ENCODE measurements around the gene DAP3.
"Not testable (repeated sequence)": the region's sequence is repeated elsewhere in the genome, so short reads cannot be mapped to it uniquely, and the experiment has no call there.

Gene DAP3

GRCh38 chr1:155651861-155652661 is 36.8 kb upstream of the DAP3 start:
- peaks cover under 1% of the 10 kb centered on the region; the same call in 1 of the 2 replicates for H3K36me3 ChIP-seq (ENCODE audit: insufficient read depth, low read length)
- no peaks in the 10 kb centered on the region for H3F3A ChIP-seq (ENCODE audit: insufficient read depth, low read length)
- no peaks in the 10 kb centered on the region; the same call in 1 of the 2 replicates for H3K27me3 ChIP-seq (ENCODE audit: insufficient read depth, low read length)
- H4K20me1 ChIP-seq (ENCODE audit: insufficient read depth, low read length), result no peaks in the 10 kb centered on the region
- TF ChIP-seq CTCF (IDR thresholded peaks at IDR 0.05; ENCODE audit: low read length) (no peak), EZH2 (IDR thresholded peaks at IDR 0.05; ENCODE audit: borderline replicate concordance, low read length) (no peak)
- no peaks in the 10 kb centered on the region for H3K79me2 ChIP-seq (ENCODE audit: insufficient read depth, low read length)
- no peak overlapping the region for H2AFZ ChIP-seq (ENCODE audit: low read length)
- no peak overlapping the region for H3K4me3 ChIP-seq (ENCODE audit: low read depth, low read length, poor library complexity, severe bottlenecking)
- H3K27ac ChIP-seq (ENCODE audit: low read depth, low read length, poor library complexity, severe bottlenecking), result no peak overlapping the region
- peaks cover 8% of the 10 kb centered on the region; the same call in 1 of the 2 replicates for H3K9me3 ChIP-seq (ENCODE audit: low read length)
- H3K4me1 ChIP-seq (ENCODE audit: insufficient read depth, low read length, severe bottlenecking), result no peaks in the 10 kb centered on the region
- no peaks in the 10 kb centered on the region for H3K9me2 ChIP-seq (ENCODE audit: low read depth, low read length)
- no peak overlapping the region for H3K4me2 ChIP-seq (ENCODE audit: low read length)
- no peak overlapping the region for H3K9ac ChIP-seq (ENCODE audit: low read length)

DNA sequence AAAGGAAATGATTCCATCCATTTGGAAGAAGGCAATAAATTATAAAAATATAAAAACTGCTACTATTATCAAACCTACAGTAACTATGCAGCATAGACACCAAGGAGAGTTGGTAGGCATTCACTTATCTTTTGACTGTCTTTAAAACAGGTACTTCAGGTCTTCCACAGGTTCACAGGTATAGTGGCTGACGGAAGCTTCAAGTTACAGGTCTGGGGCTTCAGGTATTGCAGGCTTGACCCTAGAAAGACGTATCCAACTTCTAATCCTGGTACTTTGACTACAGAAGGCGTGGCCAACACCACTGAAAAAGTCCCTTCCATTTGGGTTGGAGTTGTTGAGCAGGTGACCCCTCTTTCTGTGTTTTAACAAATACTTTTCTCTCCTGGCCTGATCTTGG is 35.9 kb upstream of the DAP3 start:
- H3K4me2 ChIP-seq (ENCODE audit: low read length), result no peak overlapping the region
- H3K4me3 ChIP-seq (ENCODE audit: low read depth, low read length, poor library complexity, severe bottlenecking), result no peak overlapping the region
- H4K20me1 ChIP-seq (ENCODE audit: insufficient read depth, low read length), result no peaks in the 10 kb centered on the region
- H2AFZ ChIP-seq (ENCODE audit: low read length), result no peak overlapping the region
- H3F3A ChIP-seq (ENCODE audit: insufficient read depth, low read length), result no peaks in the 10 kb centered on the region
- no peaks in the 10 kb centered on the region; the same call in 1 of the 2 replicates for H3K27me3 ChIP-seq (ENCODE audit: insufficient read depth, low read length)
- TF ChIP-seq CTCF (IDR thresholded peaks at IDR 0.05; ENCODE audit: low read length) (no peak), EZH2 (IDR thresholded peaks at IDR 0.05; ENCODE audit: borderline replicate concordance, low read length) (no peak)
- no peaks in the 10 kb centered on the region for H3K9me2 ChIP-seq (ENCODE audit: low read depth, low read length)
- H3K9me3 ChIP-seq (ENCODE audit: low read length), result peaks cover 8% of the 10 kb centered on the region; the same call in 1 of the 2 replicates
- no peaks in the 10 kb centered on the region for H3K79me2 ChIP-seq (ENCODE audit: insufficient read depth, low read length)
- no peaks in the 10 kb centered on the region for H3K4me1 ChIP-seq (ENCODE audit: insufficient read depth, low read length, severe bottlenecking)
- H3K27ac ChIP-seq (ENCODE audit: low read depth, low read length, poor library complexity, severe bottlenecking), result no peak overlapping the region
- H3K9ac ChIP-seq (ENCODE audit: low read length), result no peak overlapping the region
- H3K36me3 ChIP-seq (ENCODE audit: insufficient read depth, low read length), result peaks cover 9% of the 10 kb centered on the region

- H3K9ac ChIP-seq (ENCODE audit: low read length), result no peak overlapping the region
- H3K27me3 ChIP-seq (ENCODE audit: insufficient read depth, low read length), result no peaks in the 10 kb centered on the region
- no peaks in the 10 kb centered on the region for H3F3A ChIP-seq (ENCODE audit: insufficient read depth, low read length)
- no peak overlapping the region for H3K4me2 ChIP-seq (ENCODE audit: low read length)
- H3K4me1 ChIP-seq (ENCODE audit: insufficient read depth, low read length, severe bottlenecking), result no peaks in the 10 kb centered on the region
- H3K79me2 ChIP-seq (ENCODE audit: insufficient read depth, low read length), result no peaks in the 10 kb centered on the region
- no peak overlapping the region for H3K27ac ChIP-seq (ENCODE audit: low read depth, low read length, poor library complexity, severe bottlenecking)
- no peaks in the 10 kb centered on the region for H3K9me2 ChIP-seq (ENCODE audit: low read depth, low read length)
- no peak overlapping the region for H3K4me3 ChIP-seq (ENCODE audit: low read depth, low read length, poor library complexity, severe bottlenecking)
- peaks cover 49% of the 10 kb centered on the region for H3K36me3 ChIP-seq (ENCODE audit: insufficient read depth, low read length)
- no peak overlapping the region for H2AFZ ChIP-seq (ENCODE audit: low read length)
- H4K20me1 ChIP-seq (ENCODE audit: insufficient read depth, low read length), result no peaks in the 10 kb centered on the region
- no peaks in the 10 kb centered on the region for H3K9me3 ChIP-seq (ENCODE audit: low read length)
- TF ChIP-seq EZH2 (IDR thresholded peaks at IDR 0.05; ENCODE audit: borderline replicate concordance, low read length) (no peak), CTCF (IDR thresholded peaks at IDR 0.05; ENCODE audit: low read length) (no peak)
Measured at GRCh38 chr1:155657463-155657862, 31.4 kb upstream of the DAP3 start.

GRCh38 chr1:155661239-155661638 is 27.7 kb upstream of the DAP3 start:
- not testable (repeated sequence) for H3K9me3 ChIP-seq (ENCODE audit: low read length); H4K20me1 ChIP-seq (ENCODE audit: insufficient read depth, low read length); H2AFZ ChIP-seq (ENCODE audit: low read length); H3K27ac ChIP-seq (ENCODE audit: low read depth, low read length, poor library complexity, severe bottlenecking); H3K9me2 ChIP-seq (ENCODE audit: low read depth, low read length); H3K27me3 ChIP-seq (ENCODE audit: insufficient read depth, low read length); H3K9ac ChIP-seq (ENCODE audit: low read length); H3K4me1 ChIP-seq (ENCODE audit: insufficient read depth, low read length, severe bottlenecking); H3K4me2 ChIP-seq (ENCODE audit: low read length); H3K4me3 ChIP-seq (ENCODE audit: low read depth, low read length, poor library complexity, severe bottlenecking); H3K79me2 ChIP-seq (ENCODE audit: insufficient read depth, low read length); H3F3A ChIP-seq (ENCODE audit: insufficient read depth, low read length)
- H3K36me3 ChIP-seq (ENCODE audit: insufficient read depth, low read length), result peaks cover 80% of the 10 kb centered on the region
